HL-60 (cell line): Measurements from ENCODE around the gene POT1.

ENCODE experiments used
- CTCF ChIP-seq: IDR thresholded peaks from one replicate; pipeline ENCODE4 v1.5.1; 2011; ENCODE audit warnings: low read length, control low read depth, inconsistent platforms; ENCODE audit not compliant: insufficient read depth
- POLR2AphosphoS5 ChIP-seq: IDR thresholded peaks from 2 replicates; pipeline ENCODE4 v1.6.1; 2012; ENCODE audit warnings: low read depth
- REST ChIP-seq: IDR thresholded peaks from 2 replicates; pipeline ENCODE4 v1.6.1; 2012; ENCODE audit warnings: low read depth; ENCODE audit not compliant: insufficient replicate concordance
- SPI1 ChIP-seq: IDR thresholded peaks from 2 replicates; pipeline ENCODE4 v1.6.1; 2012; ENCODE audit warnings: low read depth, mild to moderate bottlenecking, borderline replicate concordance

- TF ChIP-seq CTCF (no peak), REST (no peak), POLR2AphosphoS5 (no peak), SPI1 (no peak)
These were observed 146.4 kb downstream of the POT1 start for GRCh38 chr7:124783271-124783670.
